Measurements from ENCODE around the gene RETNLB.

- TF ChIP-seq EZH2 (IDR thresholded peaks at IDR 0.05; ENCODE audit: low read depth) (no peak), CTCF (conservative IDR thresholded peaks at IDR 0.05) (no peak)
These were observed 49.1 kb upstream of the RETNLB start for GRCh38 chr3:108806316-108806715.
